Lower leg skin (tissue), 3 donors: ENCODE data around the gene FAM187B.

ENCODE experiments used
- POLR2A ChIP-seq, 2 donors: fragments of 450-650 bp; IDR thresholded peaks; one replicate each; pipeline ENCODE4 v1.6.1; 2016 to 2017; ENCODE audit warnings: antibody characterized with exemption in 2 of 2, mild to moderate bottlenecking in 1 of 2, moderate library complexity in 1 of 2
- TF ChIP-seq, protein P1 (sequence below), 3 donors: fragments of 450-650 bp; IDR thresholded peaks; one replicate each; pipeline ENCODE4 v1.5.1; 2016; ENCODE audit warnings: antibody characterized with exemption in 3 of 3, mild to moderate bottlenecking in 3 of 3, moderate library complexity in 2 of 3

DNA sequence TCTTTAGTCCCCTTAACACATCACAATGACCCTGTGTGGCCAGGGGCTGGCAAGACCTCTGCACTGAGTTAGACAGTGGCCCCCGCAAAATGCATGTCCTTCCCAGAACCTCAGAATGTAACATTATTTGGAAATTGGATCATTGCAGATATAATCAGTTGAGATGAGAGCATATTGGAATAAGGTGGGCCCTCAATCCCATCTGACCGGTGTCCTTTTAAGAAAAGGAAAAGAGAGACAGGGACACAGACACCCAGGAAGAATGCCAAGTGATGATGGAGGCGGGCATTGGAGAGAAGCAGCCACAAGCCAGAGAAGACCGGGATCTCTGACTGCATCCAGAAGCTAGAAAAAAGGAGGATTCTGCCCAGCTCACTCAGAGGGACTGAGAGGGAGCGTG lies 1.8 kb downstream of the FAM187B start:
- TF ChIP-seq, protein P1, sequence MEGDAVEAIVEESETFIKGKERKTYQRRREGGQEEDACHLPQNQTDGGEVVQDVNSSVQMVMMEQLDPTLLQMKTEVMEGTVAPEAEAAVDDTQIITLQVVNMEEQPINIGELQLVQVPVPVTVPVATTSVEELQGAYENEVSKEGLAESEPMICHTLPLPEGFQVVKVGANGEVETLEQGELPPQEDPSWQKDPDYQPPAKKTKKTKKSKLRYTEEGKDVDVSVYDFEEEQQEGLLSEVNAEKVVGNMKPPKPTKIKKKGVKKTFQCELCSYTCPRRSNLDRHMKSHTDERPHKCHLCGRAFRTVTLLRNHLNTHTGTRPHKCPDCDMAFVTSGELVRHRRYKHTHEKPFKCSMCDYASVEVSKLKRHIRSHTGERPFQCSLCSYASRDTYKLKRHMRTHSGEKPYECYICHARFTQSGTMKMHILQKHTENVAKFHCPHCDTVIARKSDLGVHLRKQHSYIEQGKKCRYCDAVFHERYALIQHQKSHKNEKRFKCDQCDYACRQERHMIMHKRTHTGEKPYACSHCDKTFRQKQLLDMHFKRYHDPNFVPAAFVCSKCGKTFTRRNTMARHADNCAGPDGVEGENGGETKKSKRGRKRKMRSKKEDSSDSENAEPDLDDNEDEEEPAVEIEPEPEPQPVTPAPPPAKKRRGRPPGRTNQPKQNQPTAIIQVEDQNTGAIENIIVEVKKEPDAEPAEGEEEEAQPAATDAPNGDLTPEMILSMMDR (IDR thresholded peaks at IDR 0.05) = no peak
- no peak for TF ChIP-seq POLR2A (IDR thresholded peaks at IDR 0.05)
